ENCODE data around the gene AGAP2.
"Not testable (repeated sequence)": the region's sequence is repeated elsewhere in the genome, so short reads cannot be mapped to it uniquely, and the experiment has no call there.

DNA sequence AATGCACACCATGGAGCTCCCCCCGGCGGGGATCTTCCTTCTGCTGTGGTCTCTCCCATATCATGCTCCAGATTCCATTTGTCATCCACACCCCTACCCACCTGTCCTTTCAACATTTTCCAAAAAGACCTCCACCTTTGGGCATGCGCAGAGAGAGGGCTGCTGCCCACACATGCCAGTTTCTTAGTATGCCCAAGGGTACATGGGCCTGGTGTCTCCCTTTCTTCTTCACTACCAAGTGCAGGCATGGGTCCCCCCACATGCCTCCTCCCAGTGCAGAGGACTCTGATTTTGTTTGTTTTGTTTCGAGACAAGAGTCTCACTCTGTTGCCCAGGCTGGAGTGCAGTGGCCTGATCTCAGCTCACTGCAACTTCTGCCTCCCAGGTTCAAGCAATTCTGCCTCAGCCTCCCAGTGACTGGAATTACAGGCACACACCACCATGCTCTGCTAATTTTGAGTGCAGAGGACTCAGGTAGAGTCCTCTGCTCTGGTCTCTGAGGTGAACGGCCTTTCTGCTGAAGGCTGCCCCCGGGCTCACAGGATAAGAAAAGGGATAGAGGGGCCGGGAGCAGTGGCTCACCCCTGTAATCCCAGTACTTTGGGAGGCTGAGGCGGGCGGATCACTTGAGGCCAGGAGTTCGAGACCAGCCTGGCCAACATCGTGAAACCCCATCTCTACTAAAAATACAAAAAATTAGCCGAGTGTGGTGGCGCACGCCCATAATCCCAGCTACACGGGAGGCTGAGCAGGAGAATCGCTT is 16.5 kb downstream of the AGAP2 start:
- TF ChIP-seq, protein P1, sequence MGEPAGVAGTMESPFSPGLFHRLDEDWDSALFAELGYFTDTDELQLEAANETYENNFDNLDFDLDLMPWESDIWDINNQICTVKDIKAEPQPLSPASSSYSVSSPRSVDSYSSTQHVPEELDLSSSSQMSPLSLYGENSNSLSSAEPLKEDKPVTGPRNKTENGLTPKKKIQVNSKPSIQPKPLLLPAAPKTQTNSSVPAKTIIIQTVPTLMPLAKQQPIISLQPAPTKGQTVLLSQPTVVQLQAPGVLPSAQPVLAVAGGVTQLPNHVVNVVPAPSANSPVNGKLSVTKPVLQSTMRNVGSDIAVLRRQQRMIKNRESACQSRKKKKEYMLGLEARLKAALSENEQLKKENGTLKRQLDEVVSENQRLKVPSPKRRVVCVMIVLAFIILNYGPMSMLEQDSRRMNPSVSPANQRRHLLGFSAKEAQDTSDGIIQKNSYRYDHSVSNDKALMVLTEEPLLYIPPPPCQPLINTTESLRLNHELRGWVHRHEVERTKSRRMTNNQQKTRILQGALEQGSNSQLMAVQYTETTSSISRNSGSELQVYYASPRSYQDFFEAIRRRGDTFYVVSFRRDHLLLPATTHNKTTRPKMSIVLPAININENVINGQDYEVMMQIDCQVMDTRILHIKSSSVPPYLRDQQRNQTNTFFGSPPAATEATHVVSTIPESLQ (CRISPR knock-in tag; IDR thresholded peaks at IDR 0.05): not testable (repeated sequence)
- TF ChIP-seq, protein P2, sequence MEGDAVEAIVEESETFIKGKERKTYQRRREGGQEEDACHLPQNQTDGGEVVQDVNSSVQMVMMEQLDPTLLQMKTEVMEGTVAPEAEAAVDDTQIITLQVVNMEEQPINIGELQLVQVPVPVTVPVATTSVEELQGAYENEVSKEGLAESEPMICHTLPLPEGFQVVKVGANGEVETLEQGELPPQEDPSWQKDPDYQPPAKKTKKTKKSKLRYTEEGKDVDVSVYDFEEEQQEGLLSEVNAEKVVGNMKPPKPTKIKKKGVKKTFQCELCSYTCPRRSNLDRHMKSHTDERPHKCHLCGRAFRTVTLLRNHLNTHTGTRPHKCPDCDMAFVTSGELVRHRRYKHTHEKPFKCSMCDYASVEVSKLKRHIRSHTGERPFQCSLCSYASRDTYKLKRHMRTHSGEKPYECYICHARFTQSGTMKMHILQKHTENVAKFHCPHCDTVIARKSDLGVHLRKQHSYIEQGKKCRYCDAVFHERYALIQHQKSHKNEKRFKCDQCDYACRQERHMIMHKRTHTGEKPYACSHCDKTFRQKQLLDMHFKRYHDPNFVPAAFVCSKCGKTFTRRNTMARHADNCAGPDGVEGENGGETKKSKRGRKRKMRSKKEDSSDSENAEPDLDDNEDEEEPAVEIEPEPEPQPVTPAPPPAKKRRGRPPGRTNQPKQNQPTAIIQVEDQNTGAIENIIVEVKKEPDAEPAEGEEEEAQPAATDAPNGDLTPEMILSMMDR (IDR thresholded peaks at IDR 0.05): not testable (repeated sequence)
- TF ChIP-seq, protein P3, sequence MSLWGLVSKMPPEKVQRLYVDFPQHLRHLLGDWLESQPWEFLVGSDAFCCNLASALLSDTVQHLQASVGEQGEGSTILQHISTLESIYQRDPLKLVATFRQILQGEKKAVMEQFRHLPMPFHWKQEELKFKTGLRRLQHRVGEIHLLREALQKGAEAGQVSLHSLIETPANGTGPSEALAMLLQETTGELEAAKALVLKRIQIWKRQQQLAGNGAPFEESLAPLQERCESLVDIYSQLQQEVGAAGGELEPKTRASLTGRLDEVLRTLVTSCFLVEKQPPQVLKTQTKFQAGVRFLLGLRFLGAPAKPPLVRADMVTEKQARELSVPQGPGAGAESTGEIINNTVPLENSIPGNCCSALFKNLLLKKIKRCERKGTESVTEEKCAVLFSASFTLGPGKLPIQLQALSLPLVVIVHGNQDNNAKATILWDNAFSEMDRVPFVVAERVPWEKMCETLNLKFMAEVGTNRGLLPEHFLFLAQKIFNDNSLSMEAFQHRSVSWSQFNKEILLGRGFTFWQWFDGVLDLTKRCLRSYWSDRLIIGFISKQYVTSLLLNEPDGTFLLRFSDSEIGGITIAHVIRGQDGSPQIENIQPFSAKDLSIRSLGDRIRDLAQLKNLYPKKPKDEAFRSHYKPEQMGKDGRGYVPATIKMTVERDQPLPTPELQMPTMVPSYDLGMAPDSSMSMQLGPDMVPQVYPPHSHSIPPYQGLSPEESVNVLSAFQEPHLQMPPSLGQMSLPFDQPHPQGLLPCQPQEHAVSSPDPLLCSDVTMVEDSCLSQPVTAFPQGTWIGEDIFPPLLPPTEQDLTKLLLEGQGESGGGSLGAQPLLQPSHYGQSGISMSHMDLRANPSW (CRISPR knock-in tag; conservative IDR thresholded peaks at IDR 0.05; ENCODE audit: low read depth): not testable (repeated sequence)
- TF ChIP-seq, protein P4, sequence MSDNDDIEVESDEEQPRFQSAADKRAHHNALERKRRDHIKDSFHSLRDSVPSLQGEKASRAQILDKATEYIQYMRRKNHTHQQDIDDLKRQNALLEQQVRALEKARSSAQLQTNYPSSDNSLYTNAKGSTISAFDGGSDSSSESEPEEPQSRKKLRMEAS (CRISPR knock-in tag; IDR thresholded peaks at IDR 0.05): not testable (repeated sequence)
- not testable (repeated sequence) for TF ChIP-seq NR2C2 (CRISPR knock-in tag; IDR thresholded peaks at IDR 0.05); ZBTB21 (CRISPR knock-in tag; IDR thresholded peaks at IDR 0.05; ENCODE audit: borderline replicate concordance); IRF2 (CRISPR knock-in tag; IDR thresholded peaks at IDR 0.05; ENCODE audit: borderline replicate concordance, low read depth)
- TF ChIP-seq, protein P5, sequence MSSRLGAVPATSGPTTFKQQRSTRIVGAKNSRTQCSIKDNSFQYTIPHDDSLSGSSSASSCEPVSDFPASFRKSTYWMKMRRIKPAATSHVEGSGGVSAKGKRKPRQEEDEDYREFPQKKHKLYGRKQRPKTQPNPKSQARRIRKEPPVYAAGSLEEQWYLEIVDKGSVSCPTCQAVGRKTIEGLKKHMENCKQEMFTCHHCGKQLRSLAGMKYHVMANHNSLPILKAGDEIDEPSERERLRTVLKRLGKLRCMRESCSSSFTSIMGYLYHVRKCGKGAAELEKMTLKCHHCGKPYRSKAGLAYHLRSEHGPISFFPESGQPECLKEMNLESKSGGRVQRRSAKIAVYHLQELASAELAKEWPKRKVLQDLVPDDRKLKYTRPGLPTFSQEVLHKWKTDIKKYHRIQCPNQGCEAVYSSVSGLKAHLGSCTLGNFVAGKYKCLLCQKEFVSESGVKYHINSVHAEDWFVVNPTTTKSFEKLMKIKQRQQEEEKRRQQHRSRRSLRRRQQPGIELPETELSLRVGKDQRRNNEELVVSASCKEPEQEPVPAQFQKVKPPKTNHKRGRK (CRISPR knock-in tag; IDR thresholded peaks at IDR 0.05; ENCODE audit: borderline replicate concordance): not testable (repeated sequence)
